ENCODE results near the gene BAIAP2.

The BAIAP2 gene

DNA sequence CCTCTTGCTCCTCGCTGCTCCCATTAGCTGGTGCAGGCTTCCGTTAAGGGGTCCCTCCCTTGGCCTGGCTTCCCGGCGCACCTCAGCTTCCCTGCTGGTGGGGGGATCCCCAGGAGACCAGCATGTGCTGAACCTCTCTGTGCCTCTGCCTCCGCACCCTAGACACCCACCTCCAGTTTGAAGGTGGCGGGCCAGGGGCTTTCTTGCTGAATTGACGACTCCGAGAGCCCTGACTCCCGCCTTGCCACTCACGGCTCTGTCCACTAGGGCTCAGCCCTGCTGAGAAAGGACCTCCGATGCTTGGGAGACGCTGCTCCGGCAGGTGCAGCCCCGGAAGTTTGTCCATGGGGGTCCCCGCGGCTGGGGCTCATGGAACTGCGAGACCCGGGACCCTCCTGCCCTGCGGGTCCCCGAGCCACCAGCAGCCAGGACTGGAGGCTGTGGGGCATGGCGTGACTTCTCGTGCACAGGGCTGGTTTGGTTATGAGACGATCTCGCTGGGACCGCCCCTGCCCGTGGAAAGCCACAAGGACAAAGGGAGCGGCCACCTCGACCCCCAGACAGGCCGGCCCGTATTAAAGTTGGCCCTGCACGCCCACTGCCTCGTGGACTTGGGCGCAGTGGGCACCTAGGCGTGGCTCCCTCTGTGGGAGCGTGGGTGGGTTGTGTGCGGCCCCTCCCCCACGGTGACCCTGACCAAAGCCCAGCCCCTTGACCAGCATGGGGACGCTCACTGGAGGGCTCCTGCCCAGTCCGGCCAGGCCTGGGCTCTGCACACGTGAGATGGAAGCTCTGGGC lies 35.2 kb upstream of the BAIAP2 start:
- peaks cover 40% of the 10 kb centered on the region for H3K27me3 ChIP-seq
- no peak overlapping the region for H3K4me3 ChIP-seq (ENCODE audit: low read depth in 1 of 2, low read length in 1 of 2)
- H3K36me3 ChIP-seq, result peaks cover 65% of the 10 kb centered on the region
- no peak overlapping the region for H3K27ac ChIP-seq
- H3K4me1 ChIP-seq (ENCODE audit: control insufficient read depth in 1 of 2, insufficient read depth in 1 of 2, low read depth in 1 of 2, low read length in 1 of 2), result peaks cover 5 to 11% of the 10 kb centered on the region in 2 experiments
- no peaks in the 10 kb centered on the region for H3K9me3 ChIP-seq
- TF ChIP-seq, protein P1, sequence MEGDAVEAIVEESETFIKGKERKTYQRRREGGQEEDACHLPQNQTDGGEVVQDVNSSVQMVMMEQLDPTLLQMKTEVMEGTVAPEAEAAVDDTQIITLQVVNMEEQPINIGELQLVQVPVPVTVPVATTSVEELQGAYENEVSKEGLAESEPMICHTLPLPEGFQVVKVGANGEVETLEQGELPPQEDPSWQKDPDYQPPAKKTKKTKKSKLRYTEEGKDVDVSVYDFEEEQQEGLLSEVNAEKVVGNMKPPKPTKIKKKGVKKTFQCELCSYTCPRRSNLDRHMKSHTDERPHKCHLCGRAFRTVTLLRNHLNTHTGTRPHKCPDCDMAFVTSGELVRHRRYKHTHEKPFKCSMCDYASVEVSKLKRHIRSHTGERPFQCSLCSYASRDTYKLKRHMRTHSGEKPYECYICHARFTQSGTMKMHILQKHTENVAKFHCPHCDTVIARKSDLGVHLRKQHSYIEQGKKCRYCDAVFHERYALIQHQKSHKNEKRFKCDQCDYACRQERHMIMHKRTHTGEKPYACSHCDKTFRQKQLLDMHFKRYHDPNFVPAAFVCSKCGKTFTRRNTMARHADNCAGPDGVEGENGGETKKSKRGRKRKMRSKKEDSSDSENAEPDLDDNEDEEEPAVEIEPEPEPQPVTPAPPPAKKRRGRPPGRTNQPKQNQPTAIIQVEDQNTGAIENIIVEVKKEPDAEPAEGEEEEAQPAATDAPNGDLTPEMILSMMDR (IDR thresholded peaks at IDR 0.05), result no peak

DNA sequence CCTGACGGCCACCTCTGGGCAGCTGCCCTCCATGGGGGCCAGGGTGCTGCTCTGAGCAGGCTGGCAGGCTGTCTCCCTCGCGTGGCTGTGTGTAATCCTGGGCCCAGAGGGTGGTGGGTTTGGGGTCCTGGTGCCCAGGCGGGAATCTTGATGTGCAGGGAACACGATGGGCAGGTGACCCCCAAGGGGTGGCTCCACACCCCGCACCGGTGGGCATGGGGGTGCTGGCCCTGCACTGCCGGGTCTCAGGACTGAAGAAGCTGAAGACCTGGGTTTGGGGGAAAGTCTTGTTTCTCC lies 34.7 kb upstream of the BAIAP2 start:
- TF ChIP-seq, protein P1 (IDR thresholded peaks at IDR 0.05), result no peak
- H3K4me1 ChIP-seq (ENCODE audit: control insufficient read depth in 1 of 2, insufficient read depth in 1 of 2, low read depth in 1 of 2, low read length in 1 of 2), result peaks cover 6 to 11% of the 10 kb centered on the region in 2 experiments
- peaks cover 59% of the 10 kb centered on the region for H3K36me3 ChIP-seq

DNA sequence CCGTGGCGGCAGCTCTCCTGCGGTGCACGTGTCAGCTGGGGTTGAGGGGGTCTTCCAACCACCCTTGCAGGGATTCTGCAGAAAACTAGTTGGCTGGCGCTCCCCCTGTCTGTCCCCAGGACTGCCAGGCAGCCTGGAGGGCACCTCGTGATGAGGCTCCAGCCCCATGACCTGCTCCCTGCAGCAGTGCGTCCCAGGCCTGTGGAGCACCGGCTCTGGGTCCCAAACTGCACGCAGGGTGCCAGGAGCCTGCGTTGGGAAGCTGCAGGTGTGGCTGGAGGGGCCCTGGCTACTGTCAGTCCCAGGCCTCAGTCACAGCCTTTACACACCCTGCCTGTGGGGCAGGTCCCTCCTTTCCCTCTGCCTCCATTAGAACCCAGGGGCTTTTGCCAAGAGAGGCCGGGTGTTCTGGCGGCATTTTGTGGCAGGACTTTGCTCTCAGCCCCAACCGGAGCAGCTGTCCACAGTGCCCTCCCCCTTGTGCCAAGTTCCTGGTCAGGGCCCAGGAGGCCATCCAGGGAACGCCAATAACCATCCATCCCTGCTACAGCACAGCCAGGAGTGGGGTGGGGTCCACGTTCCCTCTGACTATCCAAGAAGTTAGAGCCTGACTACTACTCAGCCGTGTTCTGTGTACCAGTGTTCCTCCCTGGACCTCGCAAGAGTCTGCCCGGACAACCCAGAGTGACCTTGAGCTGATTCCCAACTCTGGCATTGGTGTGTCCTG lies 34.2 kb upstream of the BAIAP2 start:
- peaks cover 6 to 11% of the 10 kb centered on the region in 2 experiments for H3K4me1 ChIP-seq (ENCODE audit: control insufficient read depth in 1 of 2, insufficient read depth in 1 of 2, low read depth in 1 of 2, low read length in 1 of 2)
- H3K4me3 ChIP-seq (ENCODE audit: low read depth in 1 of 2, low read length in 1 of 2), result no peak overlapping the region
- peaks cover 50% of the 10 kb centered on the region for H3K27me3 ChIP-seq
- H3K9me3 ChIP-seq, result no peaks in the 10 kb centered on the region
- H3K36me3 ChIP-seq, result peaks cover 54% of the 10 kb centered on the region
- no peak overlapping the region for H3K27ac ChIP-seq
- TF ChIP-seq, protein P1 (IDR thresholded peaks at IDR 0.05), result no peak

More for the DNA sequence above, 34.7 kb upstream of the BAIAP2 start:
- no peaks in the 10 kb centered on the region for H3K9me3 ChIP-seq
- no peak overlapping the region for H3K4me3 ChIP-seq (ENCODE audit: low read depth in 1 of 2, low read length in 1 of 2)
- H3K27ac ChIP-seq, result no peak overlapping the region
- H3K27me3 ChIP-seq, result peaks cover 45% of the 10 kb centered on the region

DNA sequence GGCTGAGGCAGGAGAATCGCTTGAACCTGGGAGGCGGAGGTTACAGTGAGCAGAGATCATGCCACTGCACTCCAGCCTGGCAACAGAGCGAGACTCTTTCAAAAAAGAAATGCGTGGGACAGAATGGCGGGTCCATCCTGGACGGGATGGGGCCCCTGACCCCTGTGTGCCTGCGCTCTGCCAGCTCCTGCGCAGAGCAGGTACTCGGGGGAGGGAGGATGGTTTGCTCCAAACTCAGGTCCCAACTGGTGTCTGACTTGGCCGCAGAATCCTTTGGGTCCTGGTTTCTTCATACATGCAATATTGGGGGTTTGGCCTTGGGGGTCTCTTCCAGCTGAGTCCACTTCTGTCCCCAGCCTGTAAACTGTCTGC lies 33.0 kb upstream of the BAIAP2 start:
- H3K36me3 ChIP-seq, result peaks cover 42% of the 10 kb centered on the region
- H3K4me1 ChIP-seq (ENCODE audit: control insufficient read depth in 1 of 2, insufficient read depth in 1 of 2, low read depth in 1 of 2, low read length in 1 of 2), result peaks cover 6 to 11% of the 10 kb centered on the region in 2 experiments
- peaks cover 62% of the 10 kb centered on the region for H3K27me3 ChIP-seq
- TF ChIP-seq, protein P1 (IDR thresholded peaks at IDR 0.05), result no peak
- H3K27ac ChIP-seq, result no peak overlapping the region
- H3K4me3 ChIP-seq (ENCODE audit: low read depth in 1 of 2, low read length in 1 of 2), result no peak overlapping the region
- no peaks in the 10 kb centered on the region for H3K9me3 ChIP-seq

DNA sequence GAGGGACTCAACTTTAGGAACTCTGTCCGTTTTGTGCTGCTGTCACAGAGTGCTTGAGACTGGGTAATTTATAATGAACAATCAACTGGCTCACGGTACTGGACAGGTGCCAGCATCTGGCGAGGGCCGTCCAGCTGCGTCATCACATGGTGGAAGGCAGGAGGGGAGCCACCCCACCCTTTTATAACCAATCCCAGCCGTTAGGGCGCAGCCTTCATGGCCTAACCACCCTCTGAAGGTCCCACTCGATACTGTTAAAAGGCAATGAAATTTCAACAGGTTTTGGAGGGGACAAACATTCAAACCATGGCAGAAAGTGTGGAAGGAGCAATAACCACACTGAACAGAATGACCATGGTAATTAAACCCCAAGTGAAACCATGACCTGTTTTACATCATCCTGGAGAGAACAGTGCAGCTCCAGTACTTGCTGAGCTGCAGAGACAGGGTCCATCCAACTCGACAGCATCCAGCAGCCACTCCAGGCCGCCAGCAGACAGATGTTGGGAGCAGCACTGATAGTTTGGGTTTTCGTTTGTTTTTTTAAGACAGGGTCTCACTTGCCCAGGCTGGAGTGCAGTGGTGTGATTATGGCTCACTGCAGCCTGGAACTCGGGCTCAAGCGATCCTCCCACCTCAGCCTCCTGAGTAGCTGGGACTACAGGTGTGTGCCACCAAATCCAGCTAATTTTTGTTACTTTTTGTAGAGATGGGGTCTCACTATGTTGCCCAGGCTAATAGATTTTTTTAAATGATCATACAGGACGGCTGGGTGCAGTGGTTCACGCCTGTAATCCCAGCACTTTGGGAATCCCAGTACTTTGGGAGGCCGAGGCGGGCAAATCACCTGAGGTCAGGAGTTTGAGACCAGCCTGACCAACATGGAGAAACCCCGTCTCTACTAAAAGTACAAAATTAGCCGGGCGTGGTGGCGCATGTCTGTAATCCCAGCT lies 32.3 kb upstream of the BAIAP2 start:
- H3K27me3 ChIP-seq, result peaks cover 68% of the 10 kb centered on the region
- TF ChIP-seq, protein P1 (IDR thresholded peaks at IDR 0.05), result no peak
- H3K9me3 ChIP-seq, result no peaks in the 10 kb centered on the region
- H3K27ac ChIP-seq, result no peak overlapping the region
- H3K4me1 ChIP-seq (ENCODE audit: control insufficient read depth in 1 of 2, insufficient read depth in 1 of 2, low read depth in 1 of 2, low read length in 1 of 2), result peaks cover 6 to 11% of the 10 kb centered on the region in 2 experiments
- H3K36me3 ChIP-seq, result peaks cover 35% of the 10 kb centered on the region
- H3K4me3 ChIP-seq (ENCODE audit: low read depth in 1 of 2, low read length in 1 of 2), result no peak overlapping the region
